OCI-LY1 (cell line): ENCODE data around the gene CARMIL1.

Source experiments
- H2AFZ ChIP-seq: fragments of 200-600 bp; sonication (generic), shearing (Covaris generic); 2 replicates; pipeline ENCODE4 v1.6.0; 2014; ENCODE audit warnings: antibody characterized with exemption, mild to moderate bottlenecking, low read length
- H3F3A ChIP-seq: fragments of 200-600 bp; sonication (generic), shearing (Covaris generic); 2 replicates; pipeline ENCODE4 v1.6.0; 2014; ENCODE audit warnings: mild to moderate bottlenecking, antibody characterized with exemption, low read length, moderate library complexity; ENCODE audit not compliant: insufficient read depth
- H3K27ac ChIP-seq: fragments of 200-600 bp; sonication (generic); 2 replicates; pipeline ENCODE4 v1.5.1; 2014; ENCODE audit warnings: low read length, mixed run types, mild to moderate bottlenecking, low read depth; ENCODE audit not compliant: poor library complexity, severe bottlenecking
- H3K27me3 ChIP-seq: fragments of 200-600 bp; sonication (generic); 2 replicates; pipeline ENCODE4 v1.6.0; 2014; ENCODE audit warnings: antibody characterized with exemption, mild to moderate bottlenecking, low read length, moderate library complexity; ENCODE audit not compliant: insufficient read depth
- H3K36me3 ChIP-seq: fragments of 200-600 bp; sonication (generic); 2 replicates; pipeline ENCODE4 v1.6.1; 2014; ENCODE audit warnings: mild to moderate bottlenecking, antibody characterized with exemption, low read length, moderate library complexity, mixed read lengths; ENCODE audit not compliant: insufficient read depth
- H3K4me1 ChIP-seq: fragments of 200-600 bp; sonication (generic); 2 replicates; pipeline ENCODE4 v1.5.1; 2014; ENCODE audit warnings: mild to moderate bottlenecking, low read length, moderate library complexity; ENCODE audit not compliant: insufficient read depth, severe bottlenecking
- H3K4me2 ChIP-seq: fragments of 200-600 bp; sonication (generic), shearing (Covaris generic); 2 replicates; pipeline ENCODE4 v1.6.1; 2014; ENCODE audit warnings: low read length
- H3K4me3 ChIP-seq: fragments of 200-600 bp; sonication (generic); 2 replicates; pipeline ENCODE4 v1.5.1; 2014; ENCODE audit warnings: low read length, low read depth, mild to moderate bottlenecking, mixed read lengths; ENCODE audit not compliant: poor library complexity, severe bottlenecking
- H3K79me2 ChIP-seq: fragments of 200-600 bp; shearing (Covaris generic); 2 replicates; pipeline ENCODE4 v1.6.1; 2016; ENCODE audit warnings: mixed run types, low read length, mixed read lengths; ENCODE audit not compliant: insufficient read depth
- H3K9ac ChIP-seq: fragments of 200-600 bp; sonication (generic), shearing (Covaris generic); 2 replicates; pipeline ENCODE4 v1.6.1; 2014; ENCODE audit warnings: mild to moderate bottlenecking, low read length, mixed read lengths
- H3K9me2 ChIP-seq: fragments of 200-600 bp; sonication (generic), shearing (Covaris generic); 2 replicates; pipeline ENCODE4 v1.6.1; 2014; ENCODE audit warnings: low read depth, mild to moderate bottlenecking, low read length, mixed read lengths
- H3K9me3 ChIP-seq: fragments of 200-600 bp; shearing (Covaris generic); 2 replicates; pipeline ENCODE4 v1.6.1; 2014; ENCODE audit warnings: low read length, mixed read lengths
- H4K20me1 ChIP-seq: fragments of 200-600 bp; sonication (generic), shearing (Covaris generic); 2 replicates; pipeline ENCODE4 v1.6.0; 2016; ENCODE audit warnings: mild to moderate bottlenecking, low read length; ENCODE audit not compliant: insufficient read depth
- EZH2 ChIP-seq: fragments of 200-600 bp; sonication (generic), shearing (Covaris generic); IDR thresholded peaks from 2 replicates; pipeline ENCODE4 v1.8.0; 2017; ENCODE audit warnings: borderline replicate concordance, mixed run types, mild to moderate bottlenecking, antibody characterized with exemption, low read length, moderate library complexity, mixed read lengths
- TF ChIP-seq, protein P1 (sequence below): fragments of 200-600 bp; sonication (generic), shearing (Covaris generic); IDR thresholded peaks from 2 replicates; pipeline ENCODE4 v1.5.1; 2017; ENCODE audit warnings: mild to moderate bottlenecking, antibody characterized with exemption, low read length, moderate library complexity, mixed read lengths

The CARMIL1 gene

DNA sequence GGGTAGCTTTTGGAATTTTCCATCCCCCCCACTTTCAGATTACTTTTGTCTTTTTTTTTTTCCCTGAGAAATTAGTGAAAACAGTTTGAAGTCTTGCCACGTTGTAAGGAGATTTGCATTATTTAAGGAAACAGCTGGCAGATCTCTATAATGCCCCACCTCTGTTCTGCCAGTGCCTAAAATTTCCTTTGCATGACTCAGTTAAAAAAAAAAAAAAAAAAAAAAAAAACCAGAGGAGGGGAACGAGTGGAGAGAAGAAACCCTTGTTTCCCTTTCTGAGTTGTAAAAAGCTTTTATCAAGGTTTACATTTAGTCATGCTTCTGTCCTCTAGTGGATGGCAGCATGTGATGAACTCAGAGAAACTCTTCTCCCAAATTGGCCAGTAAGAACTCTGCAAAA lies 33.5 kb downstream of the CARMIL1 start:
- Histone ChIP-seq H3K4me2 (peak overlapping the region; percentile 37), H3F3A (no peaks in the 10 kb centered on the region), H2AFZ (no peak overlapping the region), H3K9ac (no peak overlapping the region), H3K4me1 (peaks cover 24% of the 10 kb centered on the region), H4K20me1 (no peaks in the 10 kb centered on the region), H3K79me2 (no peaks in the 10 kb centered on the region; the same call in none of the 2 replicates), H3K36me3 (no peaks in the 10 kb centered on the region), H3K27ac (peak overlapping the region; percentile 13), H3K4me3 (no peak overlapping the region), H3K9me2 (no peaks in the 10 kb centered on the region), H3K27me3 (no peaks in the 10 kb centered on the region), H3K9me3 (no peaks in the 10 kb centered on the region)
- TF ChIP-seq, protein P1, sequence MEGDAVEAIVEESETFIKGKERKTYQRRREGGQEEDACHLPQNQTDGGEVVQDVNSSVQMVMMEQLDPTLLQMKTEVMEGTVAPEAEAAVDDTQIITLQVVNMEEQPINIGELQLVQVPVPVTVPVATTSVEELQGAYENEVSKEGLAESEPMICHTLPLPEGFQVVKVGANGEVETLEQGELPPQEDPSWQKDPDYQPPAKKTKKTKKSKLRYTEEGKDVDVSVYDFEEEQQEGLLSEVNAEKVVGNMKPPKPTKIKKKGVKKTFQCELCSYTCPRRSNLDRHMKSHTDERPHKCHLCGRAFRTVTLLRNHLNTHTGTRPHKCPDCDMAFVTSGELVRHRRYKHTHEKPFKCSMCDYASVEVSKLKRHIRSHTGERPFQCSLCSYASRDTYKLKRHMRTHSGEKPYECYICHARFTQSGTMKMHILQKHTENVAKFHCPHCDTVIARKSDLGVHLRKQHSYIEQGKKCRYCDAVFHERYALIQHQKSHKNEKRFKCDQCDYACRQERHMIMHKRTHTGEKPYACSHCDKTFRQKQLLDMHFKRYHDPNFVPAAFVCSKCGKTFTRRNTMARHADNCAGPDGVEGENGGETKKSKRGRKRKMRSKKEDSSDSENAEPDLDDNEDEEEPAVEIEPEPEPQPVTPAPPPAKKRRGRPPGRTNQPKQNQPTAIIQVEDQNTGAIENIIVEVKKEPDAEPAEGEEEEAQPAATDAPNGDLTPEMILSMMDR: 0 out of 2 replicates have a peak, but pooled peaks have one; percentile 7
- no peak for TF ChIP-seq EZH2

DNA sequence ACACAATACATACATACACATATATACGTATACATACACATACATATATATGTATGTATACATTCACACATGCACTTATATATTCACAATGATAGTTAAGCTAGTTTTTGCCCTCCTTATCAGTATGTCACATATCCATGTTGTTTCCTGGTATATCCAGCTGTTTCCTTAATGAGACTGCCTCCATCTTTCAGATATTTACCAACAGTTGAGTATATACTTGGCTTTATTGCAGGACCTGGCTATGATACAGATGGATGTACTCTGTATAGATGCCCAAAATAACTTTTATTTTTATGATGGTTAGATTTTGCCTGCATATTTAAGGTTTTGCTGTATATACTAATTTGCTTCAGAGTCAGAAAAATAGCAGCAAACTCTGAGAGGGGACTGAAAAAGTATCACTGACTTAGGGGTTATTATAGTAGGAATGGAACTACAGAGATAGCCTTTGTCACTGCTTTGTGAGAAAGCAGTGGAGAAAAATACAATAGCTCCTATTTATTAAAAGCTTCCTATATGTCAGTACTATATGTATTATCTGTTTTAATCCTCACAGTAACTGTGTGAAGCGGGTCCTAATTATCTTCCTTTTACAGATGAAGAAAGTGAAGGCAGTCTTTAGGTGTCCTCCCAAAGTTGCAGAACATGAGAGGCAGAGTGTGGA lies 35.5 kb downstream of the CARMIL1 start:
- Histone ChIP-seq H3K36me3 (no peaks in the 10 kb centered on the region), H3K4me3 (no peak overlapping the region), H3K4me1 (peaks cover 24% of the 10 kb centered on the region), H3K9ac (no peak overlapping the region), H3K27ac (no peak overlapping the region), H3K4me2 (no peak overlapping the region), H3F3A (no peaks in the 10 kb centered on the region), H3K79me2 (no peaks in the 10 kb centered on the region; the same call in 1 of the 2 replicates), H3K27me3 (no peaks in the 10 kb centered on the region), H4K20me1 (no peaks in the 10 kb centered on the region), H3K9me2 (no peaks in the 10 kb centered on the region), H3K9me3 (no peaks in the 10 kb centered on the region), H2AFZ (no peak overlapping the region)
- TF ChIP-seq, protein P1: no peak
- no peak for TF ChIP-seq EZH2

DNA sequence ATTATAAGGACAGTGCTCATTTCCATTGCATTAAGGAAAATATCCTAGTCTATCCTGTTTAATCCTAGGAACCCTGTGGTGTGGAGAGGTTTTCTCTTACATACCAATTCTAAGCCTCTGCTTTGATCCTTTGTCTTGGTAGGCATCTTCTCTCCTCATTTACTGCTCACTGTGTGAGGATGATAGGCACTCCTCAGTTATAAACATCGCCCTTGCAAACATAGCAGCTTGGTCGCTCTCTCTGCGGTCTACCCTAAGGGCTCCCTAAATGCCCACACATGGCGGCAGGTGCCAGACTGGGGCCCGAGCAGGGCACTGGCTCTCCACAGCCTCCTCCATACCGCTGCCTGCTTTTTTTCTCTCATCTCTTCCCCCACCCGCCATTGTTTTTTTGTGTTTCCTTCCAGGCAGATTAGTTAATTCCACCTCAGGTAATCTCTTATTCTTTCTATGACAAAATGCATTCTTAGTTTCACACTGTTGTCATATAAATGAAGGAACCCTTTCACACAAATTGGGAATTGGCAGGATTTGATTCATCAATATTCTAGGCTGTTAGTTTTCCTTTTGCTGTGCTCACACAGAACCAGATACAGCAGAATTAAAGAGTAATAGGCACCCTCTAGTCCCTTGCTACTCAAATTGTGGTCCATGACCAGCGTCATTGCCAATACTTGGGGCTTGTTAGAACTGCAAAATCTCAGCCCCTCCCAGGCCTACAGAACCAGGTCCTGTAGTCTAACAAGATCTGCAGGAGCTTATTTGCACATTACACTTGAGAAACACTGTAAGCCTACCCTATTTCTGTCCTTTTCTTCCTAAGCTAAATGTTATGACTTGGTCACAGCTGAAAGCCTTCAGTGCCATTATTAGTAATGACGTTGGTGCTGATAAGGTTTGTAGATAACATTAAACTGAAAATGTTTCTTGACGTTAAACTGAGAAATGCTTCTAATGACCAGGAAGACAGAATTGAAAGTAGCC lies 36.3 kb downstream of the CARMIL1 start:
- no peak overlapping the region for H2AFZ ChIP-seq
- H3K9me3 ChIP-seq: no peaks in the 10 kb centered on the region
- H3F3A ChIP-seq: no peaks in the 10 kb centered on the region
- no peaks in the 10 kb centered on the region for H4K20me1 ChIP-seq
- H3K9ac ChIP-seq: no peak overlapping the region
- no peaks in the 10 kb centered on the region for H3K36me3 ChIP-seq
- no peak overlapping the region for H3K4me2 ChIP-seq
- TF ChIP-seq, protein P1: no peak
- no peak for TF ChIP-seq EZH2
- H3K27me3 ChIP-seq: no peaks in the 10 kb centered on the region
- H3K9me2 ChIP-seq: no peaks in the 10 kb centered on the region
- no peak overlapping the region for H3K27ac ChIP-seq
- peaks cover 24% of the 10 kb centered on the region for H3K4me1 ChIP-seq
- H3K79me2 ChIP-seq: no peaks in the 10 kb centered on the region; the same call in 1 of the 2 replicates
- H3K4me3 ChIP-seq: no peak overlapping the region
